ENCODE data around the gene SLC39A7.
A peak's percentile ranks its signal among the peaks of the same experiment; 100 is the strongest.

SLC39A7 gene

GRCh38 chr6:33171016-33171879 lies 29.4 kb upstream of the SLC39A7 start:
- no peak for TF ChIP-seq EZH2 (IDR thresholded peaks at IDR 0.05; ENCODE audit: borderline replicate concordance, low read length)
- no peak for TF ChIP-seq CTCF (IDR thresholded peaks at IDR 0.05; ENCODE audit: low read length)
- no peak overlapping the region for H3K9ac ChIP-seq (ENCODE audit: low read length)

GRCh38 chr6:33171880-33172687 lies 28.6 kb upstream of the SLC39A7 start:
- H3K4me1 ChIP-seq (ENCODE audit: insufficient read depth, low read length, severe bottlenecking): no peaks in the 10 kb centered on the region
- H3K4me3 ChIP-seq (ENCODE audit: low read depth, low read length, poor library complexity, severe bottlenecking): no peak overlapping the region
- H3F3A ChIP-seq (ENCODE audit: insufficient read depth, low read length): no peaks in the 10 kb centered on the region
- no peak for TF ChIP-seq EZH2 (IDR thresholded peaks at IDR 0.05; ENCODE audit: borderline replicate concordance, low read length)
- no peak for TF ChIP-seq CTCF (IDR thresholded peaks at IDR 0.05; ENCODE audit: low read length)
- H3K36me3 ChIP-seq (ENCODE audit: insufficient read depth, low read length): no peaks in the 10 kb centered on the region
- no peak overlapping the region for H3K4me2 ChIP-seq (ENCODE audit: low read length)
- H3K27me3 ChIP-seq (ENCODE audit: insufficient read depth, low read length): 0 out of 2 replicates have a peak, but pooled peaks cover 7% of the 10 kb centered on the region
- H4K20me1 ChIP-seq (ENCODE audit: insufficient read depth, low read length): no peaks in the 10 kb centered on the region
- H2AFZ ChIP-seq (ENCODE audit: low read length): no peak overlapping the region
- no peak overlapping the region for H3K9ac ChIP-seq (ENCODE audit: low read length)
- H3K27ac ChIP-seq (ENCODE audit: low read depth, low read length, poor library complexity, severe bottlenecking): no peak overlapping the region
- no peaks in the 10 kb centered on the region for H3K9me3 ChIP-seq (ENCODE audit: low read length)
- H3K79me2 ChIP-seq (ENCODE audit: insufficient read depth, low read length): no peaks in the 10 kb centered on the region
- H3K9me2 ChIP-seq (ENCODE audit: low read depth, low read length): no peaks in the 10 kb centered on the region

More at GRCh38 chr6:33171016-33171879, 29.4 kb upstream of the SLC39A7 start:
- Histone ChIP-seq H3K4me3 (ENCODE audit: low read depth, low read length, poor library complexity, severe bottlenecking) (no peak overlapping the region), H3K27me3 (ENCODE audit: insufficient read depth, low read length) (0 out of 2 replicates have a peak, but pooled peaks cover 7% of the 10 kb centered on the region), H3K4me2 (ENCODE audit: low read length) (no peak overlapping the region), H3K9me3 (ENCODE audit: low read length) (no peaks in the 10 kb centered on the region), H3K4me1 (ENCODE audit: insufficient read depth, low read length, severe bottlenecking) (no peaks in the 10 kb centered on the region), H3F3A (ENCODE audit: insufficient read depth, low read length) (no peaks in the 10 kb centered on the region), H3K27ac (ENCODE audit: low read depth, low read length, poor library complexity, severe bottlenecking) (no peak overlapping the region), H2AFZ (ENCODE audit: low read length) (no peak overlapping the region), H3K79me2 (ENCODE audit: insufficient read depth, low read length) (no peaks in the 10 kb centered on the region), H3K36me3 (ENCODE audit: insufficient read depth, low read length) (no peaks in the 10 kb centered on the region), H4K20me1 (ENCODE audit: insufficient read depth, low read length) (no peaks in the 10 kb centered on the region), H3K9me2 (ENCODE audit: low read depth, low read length) (no peaks in the 10 kb centered on the region)

DNA sequence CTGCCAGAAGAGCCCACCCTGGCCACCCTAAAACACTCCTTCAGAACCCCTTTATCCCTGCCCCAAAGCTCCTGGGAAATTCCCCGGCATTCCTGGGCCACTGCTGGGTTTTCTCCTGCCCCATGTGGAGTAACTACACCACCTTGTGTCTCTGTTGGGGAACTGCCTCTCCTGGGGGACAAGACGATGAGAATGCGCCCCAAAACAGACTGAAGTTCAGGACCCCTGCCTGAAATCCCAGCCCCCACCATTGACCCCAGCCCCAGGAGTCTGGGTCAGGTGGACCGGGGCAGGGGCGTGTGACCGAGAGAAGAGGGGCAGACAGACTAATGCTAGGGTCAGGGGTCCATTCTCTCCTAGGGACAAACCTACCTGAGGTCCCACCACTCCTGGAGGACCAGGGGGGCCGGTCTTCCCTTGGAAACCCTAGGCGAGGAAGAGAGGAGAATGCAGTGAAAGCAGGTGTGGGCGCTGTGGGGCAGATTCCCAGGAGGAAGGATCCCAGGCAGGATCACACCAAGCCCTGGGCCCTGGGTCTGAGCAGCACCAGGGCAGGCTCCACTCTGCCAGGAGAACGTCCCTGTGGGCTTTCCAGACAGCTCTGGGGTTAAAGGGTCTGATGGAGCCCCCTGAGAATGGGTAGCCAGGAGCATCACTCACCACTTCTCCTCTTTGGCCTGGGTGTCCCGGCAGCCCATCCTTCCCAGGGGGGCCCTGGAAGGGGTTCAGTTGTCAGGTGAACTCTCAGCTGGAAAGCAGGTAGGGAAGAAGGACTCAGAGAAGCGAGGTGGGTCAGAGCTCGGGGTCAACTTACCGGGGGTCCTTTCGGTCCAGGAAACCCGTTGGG lies 27.8 kb upstream of the SLC39A7 start:
- Histone ChIP-seq H3K27ac (ENCODE audit: low read depth, low read length, poor library complexity, severe bottlenecking) (no peak overlapping the region), H3F3A (ENCODE audit: insufficient read depth, low read length) (no peaks in the 10 kb centered on the region), H3K36me3 (ENCODE audit: insufficient read depth, low read length) (no peaks in the 10 kb centered on the region), H3K9me3 (ENCODE audit: low read length) (no peaks in the 10 kb centered on the region), H3K4me3 (ENCODE audit: low read depth, low read length, poor library complexity, severe bottlenecking) (no peak overlapping the region), H3K9ac (ENCODE audit: low read length) (no peak overlapping the region), H2AFZ (ENCODE audit: low read length) (no peak overlapping the region), H3K4me1 (ENCODE audit: insufficient read depth, low read length, severe bottlenecking) (no peaks in the 10 kb centered on the region), H3K27me3 (ENCODE audit: insufficient read depth, low read length) (0 out of 2 replicates have a peak, but pooled peaks cover 7% of the 10 kb centered on the region), H3K4me2 (ENCODE audit: low read length) (no peak overlapping the region), H3K79me2 (ENCODE audit: insufficient read depth, low read length) (no peaks in the 10 kb centered on the region), H4K20me1 (ENCODE audit: insufficient read depth, low read length) (no peaks in the 10 kb centered on the region), H3K9me2 (ENCODE audit: low read depth, low read length) (no peaks in the 10 kb centered on the region)
- no peak for TF ChIP-seq EZH2 (IDR thresholded peaks at IDR 0.05; ENCODE audit: borderline replicate concordance, low read length)
- TF ChIP-seq CTCF (IDR thresholded peaks at IDR 0.05; ENCODE audit: low read length): peak; percentile 54
